Measurements from ENCODE around the gene TSPAN17.
"Not testable (repeated sequence)": the region's sequence is repeated elsewhere in the genome, so short reads cannot be mapped to it uniquely, and the experiment has no call there.

The TSPAN17 gene

DNA sequence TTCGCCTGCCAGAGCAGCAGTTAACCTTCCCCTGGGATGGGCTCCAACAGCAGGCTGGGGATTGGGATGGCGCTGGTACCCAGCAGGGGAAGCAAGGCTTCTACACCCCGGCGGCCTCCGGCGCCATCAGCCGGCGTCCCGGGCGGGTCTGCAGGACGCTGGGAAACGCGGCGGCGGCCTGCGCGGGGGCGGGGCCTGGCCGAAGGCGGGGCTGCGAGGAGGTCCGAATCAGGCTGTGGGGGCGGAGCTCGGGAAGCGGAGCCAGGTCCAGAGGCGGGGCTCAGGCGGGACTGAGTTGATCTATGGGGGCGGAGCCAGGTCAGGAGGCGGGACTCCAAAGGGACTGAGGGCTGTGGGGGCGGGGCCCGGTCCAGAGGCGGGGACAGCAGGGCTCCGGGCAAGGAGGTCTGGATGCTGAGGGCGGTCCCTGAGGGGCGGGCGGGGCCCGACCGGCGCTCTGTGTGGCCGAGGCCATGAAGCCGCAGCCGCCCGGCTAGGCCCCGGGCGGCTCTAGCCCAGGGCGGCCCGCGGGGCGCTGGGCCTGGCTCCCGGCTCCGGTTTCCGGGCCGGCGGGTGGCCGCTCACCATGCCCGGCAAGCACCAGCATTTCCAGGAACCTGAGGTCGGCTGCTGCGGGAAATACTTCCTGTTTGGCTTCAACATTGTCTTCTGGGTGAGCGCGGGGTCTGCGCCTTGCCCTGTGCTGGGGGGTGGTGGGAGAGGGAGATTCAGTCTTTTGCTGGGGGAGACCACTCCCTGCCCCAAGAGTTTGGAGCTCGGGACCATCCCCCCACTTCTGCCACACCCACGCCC, at the start of gene TSPAN17:
TSPAN17 (plus strand) TSS at position 455 of the 813 bp plus-strand sequence; CDS start at position 587, 132 bp downstream.
- no peaks in the 10 kb centered on the region for H3K27me3 ChIP-seq (replicated peaks; ENCODE audit: control insufficient read depth, insufficient read depth, low read length)
- peaks cover 16% of the 10 kb centered on the region for H3K4me1 ChIP-seq (ENCODE audit: control insufficient read depth, insufficient read depth, low read length)
- H3K9ac ChIP-seq (ENCODE audit: low read length), result peak within 1 kb of the TSS; percentile 98
- H3K36me3 ChIP-seq (ENCODE audit: control insufficient read depth, insufficient read depth, low read length, severe bottlenecking), result no peaks in the 10 kb centered on the region
- H3K4me3 ChIP-seq (ENCODE audit: low read length), result peak within 1 kb of the TSS; percentile 92
- DNase-seq (ENCODE audit: low read depth), result peak; percentile 100
- no peaks in the 10 kb centered on the region for H3K9me3 ChIP-seq (ENCODE audit: control insufficient read depth, low read length)

DNA sequence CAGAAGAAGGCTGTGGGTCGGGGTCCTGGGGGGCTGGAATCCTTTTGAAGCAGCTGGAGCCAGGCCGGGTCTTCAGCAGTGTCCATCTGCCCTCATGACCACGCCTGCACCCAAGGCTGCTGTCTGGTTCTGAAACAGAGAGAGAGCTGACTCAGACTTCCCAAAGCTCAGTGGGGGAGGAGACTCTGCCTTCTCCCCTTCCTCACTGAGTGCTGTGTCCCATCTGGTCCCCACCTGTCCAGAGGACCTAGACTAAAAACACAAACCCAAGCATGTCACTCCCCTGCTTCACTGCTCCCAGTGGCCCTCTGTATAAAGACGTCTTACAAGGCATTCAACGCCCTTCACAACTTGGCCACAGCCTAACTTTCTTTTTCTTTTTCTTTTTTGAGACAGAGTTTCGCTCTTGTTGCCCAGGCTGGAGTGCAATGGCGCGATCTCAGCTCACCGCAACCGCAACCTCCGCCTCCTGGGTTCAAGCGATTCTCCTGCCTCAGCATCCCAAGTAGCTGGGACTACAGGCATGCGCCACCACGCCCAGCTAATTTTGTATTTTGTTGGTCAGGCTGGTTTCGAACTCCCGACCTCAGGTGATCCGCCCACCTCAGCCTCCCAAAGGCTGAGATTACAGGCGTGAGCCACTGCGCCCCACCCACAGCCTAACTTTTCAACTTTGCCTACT, 47.4 kb upstream of the TSPAN17 start:
- not testable (repeated sequence) for H3K4me3 ChIP-seq (ENCODE audit: low read length); DNase-seq (ENCODE audit: low read depth); H3K36me3 ChIP-seq (ENCODE audit: control insufficient read depth, insufficient read depth, low read length, severe bottlenecking); H3K4me1 ChIP-seq (ENCODE audit: control insufficient read depth, insufficient read depth, low read length); H3K9ac ChIP-seq (ENCODE audit: low read length); H3K27me3 ChIP-seq (replicated peaks; ENCODE audit: control insufficient read depth, insufficient read depth, low read length); H3K9me3 ChIP-seq (ENCODE audit: control insufficient read depth, low read length)

DNA sequence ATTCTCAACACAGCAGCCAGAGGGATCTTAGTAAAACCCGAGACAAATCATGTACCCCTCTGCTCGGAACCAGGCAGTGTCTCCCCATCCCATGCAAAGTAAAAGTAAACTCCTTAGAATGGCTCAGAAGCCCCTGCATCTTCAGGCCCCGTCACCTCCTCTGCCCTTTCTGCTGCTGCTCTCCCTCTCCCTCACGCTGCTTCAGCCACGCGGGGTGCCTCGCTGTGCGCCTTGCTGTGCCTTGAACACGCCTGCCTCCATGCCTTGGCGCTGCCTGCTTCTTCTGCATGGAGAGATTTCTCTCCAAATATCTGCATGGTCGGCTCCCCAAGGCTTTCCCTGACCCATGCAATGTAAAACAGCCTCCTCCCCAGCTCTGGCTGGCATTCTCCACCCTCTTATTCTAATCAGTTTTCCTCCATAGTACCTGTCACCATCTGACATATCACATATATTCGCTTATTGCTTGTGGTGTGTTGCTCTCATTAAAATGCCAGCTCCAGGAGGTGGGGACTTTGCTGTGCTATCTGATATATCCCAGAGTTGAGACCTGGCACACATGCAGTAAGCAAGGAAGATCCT, 45.3 kb upstream of the TSPAN17 start:
- Histone ChIP-seq H3K27me3 (replicated peaks; ENCODE audit: control insufficient read depth, insufficient read depth, low read length) (peaks cover 4% of the 10 kb centered on the region), H3K4me1 (ENCODE audit: control insufficient read depth, insufficient read depth, low read length) (no peaks in the 10 kb centered on the region), H3K9ac (ENCODE audit: low read length) (no peak overlapping the region), H3K9me3 (ENCODE audit: control insufficient read depth, low read length) (no peaks in the 10 kb centered on the region), H3K36me3 (ENCODE audit: control insufficient read depth, insufficient read depth, low read length, severe bottlenecking) (no peaks in the 10 kb centered on the region), H3K4me3 (ENCODE audit: low read length) (no peak overlapping the region)
- no peak for DNase-seq (ENCODE audit: low read depth)

- Histone ChIP-seq H3K9ac (ENCODE audit: low read length) (no peak overlapping the region), H3K36me3 (ENCODE audit: control insufficient read depth, insufficient read depth, low read length, severe bottlenecking) (no peaks in the 10 kb centered on the region), H3K27me3 (replicated peaks; ENCODE audit: control insufficient read depth, insufficient read depth, low read length) (peaks cover 4% of the 10 kb centered on the region), H3K4me1 (ENCODE audit: control insufficient read depth, insufficient read depth, low read length) (no peaks in the 10 kb centered on the region), H3K9me3 (ENCODE audit: control insufficient read depth, low read length) (no peaks in the 10 kb centered on the region), H3K4me3 (ENCODE audit: low read length) (no peak overlapping the region)
- no peak for DNase-seq (ENCODE audit: low read depth)
Measured at GRCh38 chr5:176603091-176603490, 44.2 kb upstream of the TSPAN17 start.

DNA sequence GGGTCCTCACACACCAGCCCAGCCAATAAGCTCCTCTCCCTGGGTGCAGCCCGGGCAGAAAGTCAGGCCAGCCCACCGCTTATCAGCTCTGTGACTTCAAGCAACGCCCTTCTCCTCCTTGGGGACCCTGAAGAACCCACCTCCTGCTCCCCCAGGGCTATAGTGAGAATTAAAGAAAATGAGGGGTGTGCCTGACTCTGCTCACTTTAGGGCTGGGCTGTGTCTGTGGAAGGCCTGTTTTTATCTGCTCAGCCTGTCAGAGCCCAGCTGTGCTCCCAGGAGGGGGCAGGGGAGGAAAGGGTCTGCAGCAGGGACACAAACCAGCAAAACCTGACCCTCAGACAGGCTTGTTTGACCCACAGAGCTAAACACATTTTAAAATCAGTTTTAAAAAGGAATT, 41.3 kb upstream of the TSPAN17 start:
- Histone ChIP-seq H3K27me3 (replicated peaks; ENCODE audit: control insufficient read depth, insufficient read depth, low read length) (no peaks in the 10 kb centered on the region), H3K4me1 (ENCODE audit: control insufficient read depth, insufficient read depth, low read length) (no peaks in the 10 kb centered on the region), H3K4me3 (ENCODE audit: low read length) (no peak overlapping the region), H3K9ac (ENCODE audit: low read length) (no peak overlapping the region), H3K9me3 (ENCODE audit: control insufficient read depth, low read length) (no peaks in the 10 kb centered on the region), H3K36me3 (ENCODE audit: control insufficient read depth, insufficient read depth, low read length, severe bottlenecking) (no peaks in the 10 kb centered on the region)
- no peak for DNase-seq (ENCODE audit: low read depth)

DNA sequence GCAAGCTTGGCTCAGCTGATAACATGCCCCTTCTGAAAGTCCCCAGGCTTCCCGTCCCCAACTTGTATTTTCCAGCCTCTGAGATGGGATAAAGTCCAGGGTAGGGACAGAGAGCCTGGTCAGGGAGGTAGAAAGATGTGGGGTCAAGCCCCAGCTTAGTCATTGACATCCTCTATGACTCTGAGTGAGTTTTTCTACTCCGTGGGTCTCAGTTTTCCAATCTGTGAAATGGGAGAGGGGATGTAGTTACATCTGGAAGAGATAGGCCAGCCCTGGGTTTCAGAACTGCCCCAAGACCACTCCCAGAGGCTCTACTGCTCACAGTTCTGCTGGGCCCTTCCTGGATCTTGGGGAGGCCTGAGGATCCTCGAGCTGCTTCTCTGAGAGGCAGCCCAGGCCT, 40.4 kb upstream of the TSPAN17 start:
- Histone ChIP-seq H3K27me3 (replicated peaks; ENCODE audit: control insufficient read depth, insufficient read depth, low read length) (no peaks in the 10 kb centered on the region), H3K36me3 (ENCODE audit: control insufficient read depth, insufficient read depth, low read length, severe bottlenecking) (no peaks in the 10 kb centered on the region), H3K9me3 (ENCODE audit: control insufficient read depth, low read length) (no peaks in the 10 kb centered on the region), H3K4me3 (ENCODE audit: low read length) (no peak overlapping the region), H3K4me1 (ENCODE audit: control insufficient read depth, insufficient read depth, low read length) (peaks cover 3% of the 10 kb centered on the region), H3K9ac (ENCODE audit: low read length) (no peak overlapping the region)
- no peak for DNase-seq (ENCODE audit: low read depth)

DNA sequence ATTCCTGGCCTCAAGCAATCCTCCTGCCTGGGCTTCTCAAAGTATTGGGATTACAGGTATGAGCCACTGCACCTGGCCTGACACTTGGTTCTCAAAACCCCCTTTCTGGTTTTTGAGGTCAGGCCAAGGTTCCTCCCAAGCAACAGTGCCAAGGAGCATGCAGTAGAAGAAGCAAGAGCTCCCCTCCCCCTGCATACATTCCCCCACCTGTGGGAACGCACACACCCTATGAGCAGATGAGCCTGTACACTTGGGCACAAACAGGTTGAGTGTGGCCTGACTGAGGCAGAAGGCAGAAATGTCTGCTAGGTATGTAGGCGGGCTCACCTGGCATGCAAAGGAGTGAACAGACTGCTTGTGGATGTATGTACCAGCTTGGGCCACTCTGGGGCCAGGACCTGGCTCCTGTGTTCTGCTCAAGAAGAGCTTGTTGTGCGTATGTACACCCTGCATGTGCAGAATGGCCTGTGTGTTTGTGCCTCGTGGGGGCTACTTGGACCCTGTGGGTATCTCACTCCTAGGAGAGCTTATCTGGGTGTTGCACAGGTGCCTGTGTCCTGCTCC, 39.1 kb upstream of the TSPAN17 start:
- no peaks in the 10 kb centered on the region for H3K36me3 ChIP-seq (ENCODE audit: control insufficient read depth, insufficient read depth, low read length, severe bottlenecking)
- peaks cover 3% of the 10 kb centered on the region for H3K4me1 ChIP-seq (ENCODE audit: control insufficient read depth, insufficient read depth, low read length)
- no peak overlapping the region for H3K4me3 ChIP-seq (ENCODE audit: low read length)
- H3K27me3 ChIP-seq (replicated peaks; ENCODE audit: control insufficient read depth, insufficient read depth, low read length), result no peaks in the 10 kb centered on the region
- no peak overlapping the region for H3K9ac ChIP-seq (ENCODE audit: low read length)
- no peaks in the 10 kb centered on the region for H3K9me3 ChIP-seq (ENCODE audit: control insufficient read depth, low read length)
- DNase-seq (ENCODE audit: low read depth), result no peak

- H3K4me3 ChIP-seq (ENCODE audit: low read length), result peak overlapping the region; percentile 69
- DNase-seq (ENCODE audit: low read depth), result no peak
Measured at GRCh38 chr5:176608937-176609723, 38.2 kb upstream of the TSPAN17 start.

DNA sequence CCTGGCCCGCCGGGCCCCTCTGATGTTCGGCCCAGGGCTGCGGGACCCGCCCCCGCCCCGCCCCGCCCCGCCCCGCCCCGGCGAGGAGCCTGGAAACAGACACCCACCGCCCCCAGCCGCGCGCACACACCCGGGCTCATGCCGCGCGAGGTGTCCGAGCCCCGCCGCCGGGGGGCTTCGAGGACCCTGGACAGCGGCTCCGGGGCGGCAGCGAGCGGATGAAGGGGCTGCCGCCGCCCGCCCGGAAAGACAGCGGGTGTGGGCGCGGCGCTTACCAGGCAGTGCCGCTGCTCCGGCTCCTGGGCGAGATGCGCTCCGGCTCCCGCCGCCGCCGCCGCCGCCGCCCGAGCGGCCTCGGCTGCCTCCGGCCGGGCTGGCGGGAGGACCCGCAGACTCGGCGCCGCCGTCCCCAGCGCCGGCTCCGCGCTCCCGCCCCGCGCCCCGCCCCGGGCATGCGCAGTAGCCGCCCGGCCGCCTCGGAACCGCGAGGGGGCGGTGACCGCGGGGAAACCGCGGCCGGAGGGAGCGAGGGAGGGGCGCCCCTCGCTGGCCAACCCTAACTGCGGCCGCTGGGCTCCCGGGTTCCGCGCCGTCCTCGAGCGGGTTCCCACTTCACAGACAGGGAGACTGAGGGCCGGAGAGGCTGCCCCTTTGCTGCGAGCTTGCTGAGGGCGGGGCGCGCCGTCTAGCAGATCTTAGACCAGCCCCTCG, 37.4 kb upstream of the TSPAN17 start, which contains the start of gene GPRIN1:
GPRIN1 (minus strand) TSS at position 433 of the 711 bp plus-strand sequence. CDS start 10,322 bp downstream, outside the sequence.
- H3K4me1 ChIP-seq (ENCODE audit: control insufficient read depth, insufficient read depth, low read length), result peaks cover 16% of the 10 kb centered on the region
- no peaks in the 10 kb centered on the region for H3K36me3 ChIP-seq (ENCODE audit: control insufficient read depth, insufficient read depth, low read length, severe bottlenecking)
- H3K4me3 ChIP-seq (ENCODE audit: low read length), result peak within 1 kb of the TSS; percentile 78
- no peak within 1 kb of the TSS for H3K9ac ChIP-seq (ENCODE audit: low read length)
- peak; percentile 86 for DNase-seq (ENCODE audit: low read depth)
- H3K9me3 ChIP-seq (ENCODE audit: control insufficient read depth, low read length), result no peaks in the 10 kb centered on the region
- no peaks in the 10 kb centered on the region for H3K27me3 ChIP-seq (replicated peaks; ENCODE audit: control insufficient read depth, insufficient read depth, low read length)

More at GRCh38 chr5:176608937-176609723, 38.2 kb upstream of the TSPAN17 start:
- Histone ChIP-seq H3K9me3 (ENCODE audit: control insufficient read depth, low read length) (no peaks in the 10 kb centered on the region), H3K27me3 (replicated peaks; ENCODE audit: control insufficient read depth, insufficient read depth, low read length) (no peaks in the 10 kb centered on the region), H3K9ac (ENCODE audit: low read length) (no peak overlapping the region), H3K36me3 (ENCODE audit: control insufficient read depth, insufficient read depth, low read length, severe bottlenecking) (no peaks in the 10 kb centered on the region), H3K4me1 (ENCODE audit: control insufficient read depth, insufficient read depth, low read length) (peaks cover 9% of the 10 kb centered on the region)

GRCh38 chr5:176610435-176610773, 36.9 kb upstream of the TSPAN17 start:
- H3K4me1 ChIP-seq (ENCODE audit: control insufficient read depth, insufficient read depth, low read length), result peaks cover 19% of the 10 kb centered on the region
- no peaks in the 10 kb centered on the region for H3K9me3 ChIP-seq (ENCODE audit: control insufficient read depth, low read length)
- no peak overlapping the region for H3K9ac ChIP-seq (ENCODE audit: low read length)
- H3K36me3 ChIP-seq (ENCODE audit: control insufficient read depth, insufficient read depth, low read length, severe bottlenecking), result no peaks in the 10 kb centered on the region
- no peaks in the 10 kb centered on the region for H3K27me3 ChIP-seq (replicated peaks; ENCODE audit: control insufficient read depth, insufficient read depth, low read length)
- peak overlapping the region; percentile 78 for H3K4me3 ChIP-seq (ENCODE audit: low read length)
- peak; percentile 15 for DNase-seq (ENCODE audit: low read depth)

Data from adipocyte (in vitro differentiated cells).